ENCODE data around the gene RYR2. TPM values are rescaled to one million over a fixed set of nuclear protein-coding genes. Genes with fewer than 3 reads are reported as not detected.

Gene RYR2
- total RNA-seq, 4 donors from 2014 or later = 0.53 to 1.2 (median 0.57) TPM

- H3K4me3 ChIP-seq = no peak overlapping the region
- no peaks in the 10 kb centered on the region for H3K9me3 ChIP-seq
- H3K27ac ChIP-seq = no peak overlapping the region
- no peak for DNase-seq (ENCODE audit: low spot score in 2 of 2)
- H3K36me3 ChIP-seq = no peaks in the 10 kb centered on the region
- no peaks in the 10 kb centered on the region for H3K4me1 ChIP-seq
- no peaks in the 10 kb centered on the region for H3K27me3 ChIP-seq
- no peak for TF ChIP-seq POLR2AphosphoS5 (IDR thresholded peaks at IDR 0.05)
- TF ChIP-seq CTCF (IDR thresholded peaks at IDR 0.05) = no peak
- TF ChIP-seq POLR2A (IDR thresholded peaks at IDR 0.05) = no peak
- no peak for TF ChIP-seq EP300 (IDR thresholded peaks at IDR 0.05)
- WGBS = 46% methylated on average over 3 of the region's 3 CpGs
Observed at GRCh38 chr1:236998546-236998945, 43.4 kb upstream of the RYR2 start.

GRCh38 chr1:237000191-237000590 lies 41.8 kb upstream of the RYR2 start:
- DNase-seq (ENCODE audit: low spot score in 2 of 2) = no peak
- no peaks in the 10 kb centered on the region for H3K9me3 ChIP-seq
- H3K36me3 ChIP-seq = no peaks in the 10 kb centered on the region
- H3K27me3 ChIP-seq = no peaks in the 10 kb centered on the region
- TF ChIP-seq CTCF (IDR thresholded peaks at IDR 0.05) = no peak
- TF ChIP-seq POLR2AphosphoS5 (IDR thresholded peaks at IDR 0.05) = no peak
- no peak for TF ChIP-seq EP300 (IDR thresholded peaks at IDR 0.05)
- no peak for TF ChIP-seq POLR2A (IDR thresholded peaks at IDR 0.05)
- H3K27ac ChIP-seq = no peak overlapping the region
- no peak overlapping the region for H3K4me3 ChIP-seq
- no peaks in the 10 kb centered on the region for H3K4me1 ChIP-seq
- WGBS = 89% methylated on average over 4 of the region's 4 CpGs

- Histone ChIP-seq H3K27me3 (no peaks in the 10 kb centered on the region), H3K27ac (no peak overlapping the region), H3K4me3 (no peak overlapping the region), H3K36me3 (no peaks in the 10 kb centered on the region), H3K9me3 (no peaks in the 10 kb centered on the region), H3K4me1 (no peaks in the 10 kb centered on the region)
- 75% methylated on average over 8 of the region's 8 CpGs for WGBS
- TF ChIP-seq POLR2A (IDR thresholded peaks at IDR 0.05) (no peak), CTCF (IDR thresholded peaks at IDR 0.05) (no peak), EP300 (IDR thresholded peaks at IDR 0.05) (no peak), POLR2AphosphoS5 (IDR thresholded peaks at IDR 0.05) (no peak)
- DNase-seq (ENCODE audit: low spot score in 2 of 2) = no peak
Observed at GRCh38 chr1:237003516-237003915, 38.5 kb upstream of the RYR2 start.

GRCh38 chr1:237004116-237004515 lies 37.9 kb upstream of the RYR2 start, which contains the start of gene MT1HL1:
Gene MT1HL1 (minus strand): TSS chr1:237004441. CDS start chr1:237004372, 69 bp downstream.
- Histone ChIP-seq H3K27ac (no peak within 1 kb of the TSS), H3K4me3 (no peak within 1 kb of the TSS), H3K27me3 (no peaks in the 10 kb centered on the region), H3K9me3 (no peaks in the 10 kb centered on the region), H3K4me1 (no peaks in the 10 kb centered on the region), H3K36me3 (no peaks in the 10 kb centered on the region)
- DNase-seq (ENCODE audit: low spot score in 2 of 2) = no peak
- TF ChIP-seq POLR2A (IDR thresholded peaks at IDR 0.05) (no peak), EP300 (IDR thresholded peaks at IDR 0.05) (no peak), CTCF (IDR thresholded peaks at IDR 0.05) (no peak), POLR2AphosphoS5 (IDR thresholded peaks at IDR 0.05) (no peak)
- WGBS = 89% methylated on average over 18 of the region's 18 CpGs

GRCh38 chr1:237005674-237006073 lies 36.3 kb upstream of the RYR2 start:
- no peak for DNase-seq (ENCODE audit: low spot score in 2 of 2)
- Histone ChIP-seq H3K4me3 (no peak overlapping the region), H3K27ac (no peak overlapping the region), H3K4me1 (no peaks in the 10 kb centered on the region), H3K27me3 (no peaks in the 10 kb centered on the region), H3K9me3 (no peaks in the 10 kb centered on the region), H3K36me3 (no peaks in the 10 kb centered on the region)
- no peak for TF ChIP-seq POLR2AphosphoS5 (IDR thresholded peaks at IDR 0.05)
- TF ChIP-seq EP300 (IDR thresholded peaks at IDR 0.05) = no peak
- no peak for TF ChIP-seq POLR2A (IDR thresholded peaks at IDR 0.05)
- no peak for TF ChIP-seq CTCF (IDR thresholded peaks at IDR 0.05)
- WGBS = 48% methylated on average over 4 of the region's 4 CpGs

Data from suprapubic skin (tissue), 4 donors.